ENCODE data around the gene CLPTM1L. TPM values are rescaled to one million over a fixed set of nuclear protein-coding genes. Genes with fewer than 3 reads are reported as not detected.
A peak's percentile ranks its signal among the peaks of the same experiment; 100 is the strongest.

Gene CLPTM1L
- total and polyA plus RNA-seq, 9 of the 15 experiments (the other 6 are each of a cell fraction or from before 2014, with no cell fraction given), result 3.5 to 217 (median 177) TPM

- TF ChIP-seq ZBTB40 (IDR thresholded peaks at IDR 0.05) (0 out of 2 replicates have a peak, but pooled peaks have one; percentile 27), ZBTB40 (CRISPR knock-in tag; IDR thresholded peaks at IDR 0.05) (no peak), ZNF24 (IDR thresholded peaks at IDR 0.05) (no peak), E2F6 (IDR thresholded peaks at IDR 0.05; ENCODE audit: borderline replicate concordance in 1 of 2, extremely low read depth in 1 of 2, insufficient read depth in 1 of 2, insufficient read length in 1 of 2, low read depth in 1 of 2, low read length in 1 of 2, poor library complexity in 1 of 2, severe bottlenecking in 1 of 2) (peak in 1 of 2 experiments; percentile 25), ZNF124 (CRISPR knock-in tag; IDR thresholded peaks at IDR 0.05) (no peak), PHB2 (IDR thresholded peaks at IDR 0.05; ENCODE audit: low read depth) (no peak), TFAP4 (CRISPR knock-in tag; IDR thresholded peaks at IDR 0.05; ENCODE audit: borderline replicate concordance) (peak; percentile 90), GABPB1 (CRISPR knock-in tag; IDR thresholded peaks at IDR 0.05) (peak; percentile 39; the same call in 1 of the 2 replicates), MNT (conservative IDR thresholded peaks at IDR 0.05) (peak in 1 of 2 experiments; percentile 37; a peak in 1 of 4 replicates), EGR1 (conservative IDR thresholded peaks at IDR 0.05) (peak; percentile 49), DACH1 (IDR thresholded peaks at IDR 0.05; ENCODE audit: partially characterized antibody) (peak; percentile 29), MTA3 (IDR thresholded peaks at IDR 0.05; ENCODE audit: borderline replicate concordance) (0 out of 2 replicates have a peak, but pooled peaks have one; percentile 18), MCM5 (IDR thresholded peaks at IDR 0.05; ENCODE audit: low read depth) (no peak)
These were observed 683 bp downstream of the CLPTM1L start (continued) for GRCh38 chr5:1343931-1344901.

All from K562 (cell line).